HG03280 (cell line): ENCODE data around the gene P4HA2.
"Not testable (repeated sequence)": the region's sequence is repeated elsewhere in the genome, so short reads cannot be mapped to it uniquely, and the experiment has no call there.

Experiments used
- ATAC-seq: cut with Tn5 transposase; IDR thresholded peaks from one replicate; pipeline ENCODE4 v1.9.1; 2021; ENCODE audit warnings: mild to moderate bottlenecking, moderate library complexity; ENCODE audit not compliant: unreplicated experiment

The P4HA2 gene

DNA sequence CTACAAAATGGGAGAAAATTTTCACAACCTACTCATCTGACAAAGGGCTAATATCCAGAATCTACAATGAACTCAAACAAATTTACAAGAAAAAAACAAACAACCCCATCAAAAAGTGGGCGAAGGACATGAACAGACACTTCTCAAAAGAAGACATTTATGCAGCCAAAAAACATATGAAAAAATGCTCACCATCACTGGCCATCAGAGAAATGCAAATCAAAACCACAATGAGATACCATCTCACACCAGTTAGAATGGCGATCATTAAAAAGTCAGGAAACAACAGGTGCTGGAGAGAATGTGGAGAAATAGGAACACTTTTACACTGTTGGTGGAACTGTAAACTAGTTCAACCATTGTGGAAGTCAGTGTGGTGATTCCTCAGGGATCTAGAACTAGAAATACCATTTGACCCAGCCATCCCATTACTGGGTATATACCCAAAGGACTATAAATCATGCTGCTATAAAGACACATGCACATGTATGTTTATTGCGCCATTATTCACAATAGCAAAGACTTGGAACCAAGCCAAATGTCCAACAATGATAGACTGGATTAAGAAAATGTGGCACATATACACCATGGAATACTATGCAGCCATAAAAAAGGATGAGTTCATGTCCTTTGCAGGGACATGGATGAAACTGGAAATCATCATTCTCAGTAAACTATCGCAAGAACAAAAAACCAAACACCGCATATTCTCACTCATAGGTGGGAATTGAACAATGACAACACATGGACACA is 65.9 kb downstream of the P4HA2 start:
- ATAC-seq, result not testable (repeated sequence)

DNA sequence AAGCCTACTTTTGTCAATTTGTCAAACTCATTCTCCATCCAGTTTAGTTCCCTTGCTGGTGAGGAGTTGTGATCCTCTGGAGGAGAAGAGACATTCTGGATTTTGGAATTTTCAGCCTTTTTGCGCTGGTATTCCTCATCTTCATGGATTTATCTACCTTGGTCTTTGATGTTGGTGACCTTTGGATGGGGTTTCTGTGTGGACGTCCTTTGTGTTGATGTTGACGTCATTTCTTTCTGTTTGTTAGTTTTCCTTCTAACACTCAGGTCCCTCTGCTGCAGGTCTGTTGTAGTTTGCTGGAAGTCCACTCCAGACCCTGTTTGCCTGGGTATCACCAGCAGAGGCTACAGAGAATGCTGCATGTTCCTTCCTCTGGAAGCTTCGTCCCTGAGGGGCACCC is 71.2 kb downstream of the P4HA2 start:
- no peak for ATAC-seq

DNA sequence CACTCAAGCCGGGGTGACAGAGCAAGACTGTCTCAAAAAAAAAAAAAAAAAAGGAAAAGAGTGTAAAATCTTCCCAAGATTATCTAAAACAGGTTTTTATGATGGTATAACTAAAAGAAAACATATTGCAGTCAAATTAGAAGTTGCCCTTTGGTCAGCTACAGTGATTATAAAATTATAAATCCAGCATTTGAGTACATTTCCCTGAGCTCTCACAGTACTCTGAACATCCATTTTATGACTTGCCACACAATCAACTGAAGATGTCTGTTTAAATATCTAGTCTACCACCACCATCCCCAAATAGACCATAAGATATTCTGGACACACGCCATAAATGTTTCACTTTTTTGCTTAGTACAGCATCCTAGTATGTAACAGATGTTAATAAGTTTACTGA is 77.1 kb downstream of the P4HA2 start:
- no peak for ATAC-seq

DNA sequence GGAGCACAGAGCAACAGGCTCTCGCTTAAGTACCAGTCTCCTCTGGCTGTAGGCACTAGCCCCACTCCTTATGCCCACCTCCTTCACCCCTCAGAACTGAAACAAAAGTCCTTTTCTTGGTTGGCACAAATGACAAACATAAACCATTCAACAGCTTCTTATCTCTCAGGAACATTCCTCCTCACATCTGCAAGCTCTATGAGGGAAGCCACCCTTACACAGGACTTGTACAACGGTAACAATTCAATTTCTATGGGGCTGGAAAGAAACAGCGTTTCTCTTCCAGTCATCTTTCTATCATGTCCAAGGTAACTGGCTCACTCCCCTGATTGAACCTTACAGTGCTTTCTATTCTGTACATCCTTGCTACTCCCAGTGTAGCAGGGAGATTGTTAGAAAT is 80.0 kb downstream of the P4HA2 start:
- ATAC-seq, result no peak

DNA sequence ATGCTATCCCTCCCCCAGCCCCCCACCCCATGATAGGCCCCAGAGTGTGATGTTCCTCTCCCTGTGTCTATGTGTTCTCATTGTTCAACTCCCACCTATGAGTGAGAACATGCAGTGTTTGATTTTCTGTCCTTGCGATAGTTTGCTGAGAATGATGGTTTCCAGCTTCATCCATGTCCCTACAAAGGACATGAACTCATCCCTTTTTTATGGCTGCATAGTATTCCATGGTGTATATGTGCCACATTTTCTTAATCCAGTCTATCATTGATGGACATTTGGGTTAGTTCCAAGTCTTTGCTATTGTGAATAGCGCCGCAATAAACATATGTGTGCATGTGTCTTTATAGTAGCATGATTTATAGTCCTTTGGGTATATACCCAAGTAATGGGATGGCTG is 82.3 kb downstream of the P4HA2 start:
- not testable (repeated sequence) for ATAC-seq

DNA sequence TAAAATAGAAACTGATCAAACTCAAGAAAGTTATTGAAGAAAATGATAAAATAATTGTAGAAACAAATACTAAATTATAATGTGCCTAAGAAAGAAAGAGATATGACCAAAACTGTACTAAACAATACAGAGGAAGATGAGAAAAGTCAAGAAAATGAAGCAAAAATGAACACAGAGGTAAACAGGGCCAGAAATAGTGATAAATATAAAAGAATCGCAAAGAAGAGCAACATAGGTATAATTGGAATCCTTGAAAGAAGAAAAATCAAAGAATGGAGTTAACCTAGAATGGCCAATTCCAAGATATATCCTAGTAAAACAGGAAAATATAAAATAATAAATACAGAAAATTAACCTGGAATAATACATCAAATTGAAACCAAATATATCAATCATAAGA is 84.5 kb downstream of the P4HA2 start:
- ATAC-seq, result no peak

DNA sequence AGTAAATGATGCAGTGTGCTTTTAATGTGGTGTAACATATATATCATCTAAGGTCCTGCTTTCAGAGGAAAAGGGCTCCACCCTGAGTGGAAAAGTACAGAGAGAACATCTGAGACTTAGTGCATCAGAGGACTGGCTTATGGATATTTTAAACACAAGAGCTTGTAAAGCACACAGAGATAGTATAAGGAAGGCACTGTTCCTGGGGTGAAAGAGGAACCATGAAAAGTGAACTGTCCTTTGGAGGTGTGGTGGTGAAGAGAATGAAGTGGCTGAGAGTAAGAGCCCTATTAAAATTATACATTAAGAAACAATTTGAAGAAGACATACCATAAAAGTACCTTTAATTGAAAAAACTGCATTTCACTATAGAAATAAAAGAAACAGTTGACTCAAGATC is 85.2 kb downstream of the P4HA2 start:
- no peak for ATAC-seq
